HG02970 (cell line): ENCODE data around the gene PXMP4.
"Not testable (repeated sequence)": the region's sequence is repeated elsewhere in the genome, so short reads cannot be mapped to it uniquely, and the experiment has no call there.

Experiments
- ATAC-seq: cut with Tn5 transposase; IDR thresholded peaks from one replicate; pipeline ENCODE4 v1.9.1; 2021; ENCODE audit warnings: mild to moderate bottlenecking, moderate library complexity, moderate number of reproducible peaks; ENCODE audit not compliant: unreplicated experiment, low FRiP score

Gene PXMP4

GRCh38 chr20:33704197-33704924 is 15.7 kb downstream of the PXMP4 start:
- no peak for ATAC-seq

GRCh38 chr20:33703498-33704137 is 16.5 kb downstream of the PXMP4 start:
- ATAC-seq, result no peak

GRCh38 chr20:33702861-33703260 is 17.2 kb downstream of the PXMP4 start:
- ATAC-seq, result no peak

- ATAC-seq, result no peak
Measured at GRCh38 chr20:33701629-33702450, 18.3 kb downstream of the PXMP4 start.

- ATAC-seq, result not testable (repeated sequence)
Measured at GRCh38 chr20:33700696-33701441, 19.2 kb downstream of the PXMP4 start.

- ATAC-seq, result not testable (repeated sequence)
Measured at GRCh38 chr20:33698966-33699365, 21.1 kb downstream of the PXMP4 start.

- ATAC-seq, result no peak
Measured at GRCh38 chr20:33697129-33697528, 23.0 kb downstream of the PXMP4 start.

- no peak for ATAC-seq
Measured at GRCh38 chr20:33696448-33696847, 23.7 kb downstream of the PXMP4 start.

- ATAC-seq, result no peak
Measured at GRCh38 chr20:33694639-33695012, 25.5 kb downstream of the PXMP4 start.

GRCh38 chr20:33693741-33694638 is 26.1 kb downstream of the PXMP4 start:
- ATAC-seq, result no peak

- ATAC-seq, result no peak
Measured at GRCh38 chr20:33693289-33693688, 26.8 kb downstream of the PXMP4 start.

- no peak for ATAC-seq
Measured at GRCh38 chr20:33689973-33690372, 30.1 kb downstream of the PXMP4 start.

- ATAC-seq, result no peak
Measured at GRCh38 chr20:33689493-33689892, 30.6 kb downstream of the PXMP4 start.

- ATAC-seq, result no peak
Measured at GRCh38 chr20:33688938-33689424, 31.1 kb downstream of the PXMP4 start.

- ATAC-seq, result no peak
Measured at GRCh38 chr20:33687993-33688937, 31.8 kb downstream of the PXMP4 start.

GRCh38 chr20:33687370-33687915 is 32.7 kb downstream of the PXMP4 start:
- no peak for ATAC-seq

GRCh38 chr20:33686984-33687366 is 33.1 kb downstream of the PXMP4 start:
- no peak for ATAC-seq
